HepG2 (cell line): ENCODE data around the gene RNF123. TPM values are rescaled to one million over a fixed set of nuclear protein-coding genes. Genes with fewer than 3 reads are reported as not detected.

ENCODE experiments used
- ATAC-seq: fragments of 200-7000 bp; cut with Tn5 transposase; 3 replicates; pipeline ENCODE4 v1.9.1; 2020; ENCODE audit warnings: mild to moderate bottlenecking, moderate library complexity
- BruUV-seq: library from RNA; stranded (reverse); fragments of 400-500 nt; replicated peaks from 2 replicates; lab custom pipeline; 2021; lab: Mats Ljungman, UMichigan
- CTCF ChIA-PET: fragments of 300-600 bp; formaldehyde crosslinking; extraction: SDS; loops from one replicate; lab custom pipeline; 2021; ENCODE audit warnings: low total read pairs, inconsistent platforms, low intra/inter-chr PET ratio; lab: Yijun Ruan, JAX
- POLR2A ChIA-PET: fragments of 350-600 bp; sonication (Branson Sonifier 250); formaldehyde crosslinking; loops from one replicate; lab custom pipeline; 2020; ENCODE audit warnings: antibody characterized with exemption, inconsistent platforms; lab: Yijun Ruan, JAX
- DNase-seq: peaks from one replicate; pipeline ENCODE4 v3.0.0-alpha.2; 2015; ENCODE audit warnings: low spot score
- FAIRE-seq: peaks from 3 replicates; lab custom pipeline; 2011; peaks lifted over from hg19 to GRCh38; lab: Jason Lieb, UNC
- H2AFZ ChIP-seq: one replicate; pipeline ENCODE4 v1.6.1; 2011; ENCODE audit warnings: low read length, inconsistent platforms
- H3K27ac ChIP-seq: fragments of 300-600 bp; 3 replicates; pipeline ENCODE4 v1.8.0; 2011; ENCODE audit warnings: mixed run types, mild to moderate bottlenecking, mixed read lengths, low read length, inconsistent platforms; ENCODE audit not compliant: insufficient read depth; ENCODE audit errors: extremely low read length
- H3K27me3 ChIP-seq, 2 experiments: fragments of 200-600 bp in 1 of 2; 2 replicates in 1 of 2; 3 replicates in 1 of 2; pipeline versions ENCODE4 v1.6.0 to v1.8.0; 2011; ENCODE audit warnings: low read length in 2 of 2, mild to moderate bottlenecking in 2 of 2, moderate library complexity in 2 of 2, inconsistent platforms in 1 of 2; ENCODE audit not compliant: insufficient read depth in 2 of 2, control insufficient read depth in 1 of 2
- H3K36me3 ChIP-seq, 2 experiments: fragments of 200-600 bp in 1 of 2; replicated peaks in 1 of 2; 2 replicates in 1 of 2; 3 replicates in 1 of 2; pipeline versions ENCODE4 v1.5.1 to v1.8.0; 2011; ENCODE audit warnings: low read length in 2 of 2, inconsistent platforms in 1 of 2; ENCODE audit not compliant: insufficient read depth in 2 of 2, control insufficient read depth in 1 of 2
- H3K4me1 ChIP-seq: 2 replicates; pipeline ENCODE4 v1.5.1; 2012; ENCODE audit warnings: low read length, inconsistent platforms; ENCODE audit not compliant: insufficient read depth
- H3K4me2 ChIP-seq: 2 replicates; pipeline ENCODE4 v1.6.0; 2011; ENCODE audit warnings: low read depth, low read length, inconsistent platforms
- H3K4me3 ChIP-seq, 3 experiments: fragments of 200-600 bp in 1 of 3; sonication (generic), shearing (Covaris generic) in 1 of 3; replicated peaks in 1 of 3; 2 replicates each; pipeline ENCODE4 v1.5.1; 2011 to 2016; ENCODE audit warnings: low read length in 3 of 3, inconsistent platforms in 2 of 3, low read depth in 2 of 3, mild to moderate bottlenecking in 2 of 3, control low read depth in 1 of 3, mixed read lengths in 1 of 3; ENCODE audit not compliant: insufficient read depth in 1 of 3
- H3K79me2 ChIP-seq: one replicate; pipeline ENCODE4 v1.6.1; 2011; ENCODE audit warnings: low read length, inconsistent platforms; ENCODE audit not compliant: insufficient read depth
- H3K9ac ChIP-seq: 2 replicates; pipeline ENCODE4 v1.6.0; 2011; ENCODE audit warnings: mild to moderate bottlenecking, low read depth, low read length, inconsistent platforms; ENCODE audit not compliant: insufficient read depth
- H3K9me3 ChIP-seq: 2 replicates; pipeline ENCODE4 v1.5.1; 2012; ENCODE audit warnings: mild to moderate bottlenecking, low read length
- H4K20me1 ChIP-seq: 2 replicates; pipeline ENCODE4 v1.6.0; 2011; ENCODE audit warnings: inconsistent platforms, mild to moderate bottlenecking, low read length, moderate library complexity; ENCODE audit not compliant: insufficient read depth
- ARID4A ChIP-seq: sonication (generic); formaldehyde crosslinking; IDR thresholded peaks from 2 replicates; pipeline ENCODE4 v1.5.0; 2020; ENCODE audit warnings: mild to moderate bottlenecking, missing genetic modification reagents, borderline replicate concordance
- FOXC1 ChIP-seq: sonication (generic); formaldehyde crosslinking; IDR thresholded peaks from 2 replicates; pipeline ENCODE4 v1.8.0; 2022; ENCODE audit warnings: mild to moderate bottlenecking, missing genetic modification reagents, borderline replicate concordance
- GFI1 ChIP-seq: sonication (generic); formaldehyde crosslinking; IDR thresholded peaks from 2 replicates; pipeline ENCODE4 v1.5.0; 2020; ENCODE audit warnings: missing genetic modification reagents, mild to moderate bottlenecking, borderline replicate concordance
- GZF1 ChIP-seq: sonication (generic); formaldehyde crosslinking; IDR thresholded peaks from 2 replicates; pipeline ENCODE4 v1.5.1; 2020; ENCODE audit warnings: mild to moderate bottlenecking, missing genetic modification reagents
- KDM4B ChIP-seq: sonication (generic); formaldehyde crosslinking; IDR thresholded peaks from 2 replicates; pipeline ENCODE4 v1.4.0; 2020; ENCODE audit warnings: missing genetic modification reagents
- KMT2A ChIP-seq: sonication (generic); formaldehyde crosslinking; IDR thresholded peaks from 2 replicates; pipeline ENCODE4 v1.4.0; 2020; ENCODE audit warnings: missing genetic modification reagents
- PBX3 ChIP-seq: sonication (generic); formaldehyde crosslinking; IDR thresholded peaks from 2 replicates; pipeline ENCODE4 v1.8.1; 2023; ENCODE audit warnings: missing genetic modification reagents, inconsistent platforms, borderline replicate concordance
- SATB2 ChIP-seq: sonication (generic); formaldehyde crosslinking; IDR thresholded peaks from 2 replicates; pipeline ENCODE4 v1.5.0; 2020; ENCODE audit warnings: missing genetic modification reagents
- THAP11 ChIP-seq: IDR thresholded peaks from 2 replicates; pipeline ENCODE4 v1.6.1; 2016; ENCODE audit warnings: missing biosample characterization, missing genetic modification reagents
- YEATS4 ChIP-seq: sonication (generic); formaldehyde crosslinking; IDR thresholded peaks from 2 replicates; pipeline ENCODE4 v1.4.0; 2020; ENCODE audit warnings: missing genetic modification reagents, borderline replicate concordance
- ZFP41 ChIP-seq: sonication (generic); formaldehyde crosslinking; IDR thresholded peaks from 2 replicates; pipeline ENCODE4 v1.4.0; 2020; ENCODE audit warnings: mild to moderate bottlenecking, missing genetic modification reagents, borderline replicate concordance
- ZMYM3 ChIP-seq: sonication (generic); formaldehyde crosslinking; IDR thresholded peaks from 2 replicates; pipeline ENCODE4 v1.5.1; 2020; ENCODE audit warnings: mild to moderate bottlenecking, missing genetic modification reagents
- ZNF546 ChIP-seq: sonication (generic); formaldehyde crosslinking; conservative IDR thresholded peaks from 2 replicates; pipeline ENCODE4 v1.8.1; 2023; ENCODE audit warnings: mild to moderate bottlenecking, missing genetic modification reagents
- ZNF547 ChIP-seq: sonication (generic); formaldehyde crosslinking; IDR thresholded peaks from 2 replicates; pipeline ENCODE4 v1.5.1; 2020; ENCODE audit warnings: mild to moderate bottlenecking, missing genetic modification reagents
- ZNF775 ChIP-seq: sonication (generic); formaldehyde crosslinking; IDR thresholded peaks from 2 replicates; pipeline ENCODE4 v1.4.0; 2020; ENCODE audit warnings: missing genetic modification reagents, mild to moderate bottlenecking, moderate library complexity, borderline replicate concordance
- WGBS: methylation state at CpG from one replicate; pipeline ENCODE4 v1.1.6; 2017; ENCODE audit warnings: low lambda C conversion rate; 5-methylcytosine and 5-hydroxymethylcytosine counted together
- in situ Hi-C: cut with HindIII; loops from 2 replicates; pipeline ENCODE4 v1.10.0; 2017; ENCODE audit warnings: low pct_unique_long_range_greater_than_20kb; ENCODE audit not compliant: extremely low pct_ligation_motif_present
- intact Hi-C: fragments of 100-400 bp; cut with micrococcal nuclease; formaldehyde crosslinking; loops from one replicate; pipeline ENCODE4 v1.10.0; 2022; ENCODE audit not compliant: unreplicated experiment
- polyA plus RNA-seq, 8 experiments: library from polyadenylated mRNA; depleted of rRNA in 3 of 8; stranded (reverse) in 7 of 8; unstranded in 1 of 8; fragments of >200 nt; fragmentation: Illumina TruSeq in 4 of 8; extraction: Trizol in 4 of 8; gene quantifications; 2 replicates each; pipeline versions ENCODE4 v1.2.1 to v1.2.3, GENCODE V29; 2011 to 2016; ENCODE audit warnings: low read depth in 4 of 8, missing spikeins in 1 of 8, mixed read lengths in 1 of 8; ENCODE audit not compliant: insufficient read depth in 1 of 8
- total RNA-seq, 5 experiments: library from RNA; depleted of rRNA; stranded (reverse); fragments of >200 nt; fragmentation: Illumina TruSeq; extraction: Trizol; gene quantifications; 2 replicates each; pipeline ENCODE4 v1.2.3, GENCODE V29; 2016; ENCODE audit warnings: low read depth in 1 of 5

RNF123 gene
- total and polyA plus RNA-seq, 2 of the 13 experiments (the other 11 are each of a cell fraction or from before 2014, with no cell fraction given): 29.9 to 82.2 TPM

- no peak for TF ChIP-seq FOXC1 (CRISPR knock-in tag)
- no peak for TF ChIP-seq ARID4A
- no peak for TF ChIP-seq PBX3 (CRISPR knock-in tag)
- no peak for TF ChIP-seq YEATS4 (CRISPR knock-in tag)
- no peak for TF ChIP-seq ZNF547
- no peak for TF ChIP-seq ZMYM3
- no peak for TF ChIP-seq KMT2A (CRISPR knock-in tag)
- TF ChIP-seq GZF1 (CRISPR knock-in tag): no peak
- TF ChIP-seq THAP11 (CRISPR knock-in tag): no peak
Observed at GRCh38 chr3:49644684-49645083, 44.7 kb upstream of the RNF123 start (continued).

- no peaks in the 10 kb centered on the region for H3K79me2 ChIP-seq
- H3K27ac ChIP-seq: no peak overlapping the region
- in situ Hi-C loops: no loop called here
- no peak overlapping the region for H3K4me2 ChIP-seq
- intact Hi-C loops: no loop called here
- DNase-seq: no peak
- H2AFZ ChIP-seq: no peak overlapping the region
- H4K20me1 ChIP-seq: no peaks in the 10 kb centered on the region
- BruUV-seq: no TSS peak
- no peaks in the 10 kb centered on the region for H3K9me3 ChIP-seq
- no peak overlapping the region for H3K9ac ChIP-seq
- ChIA-PET POLR2A (no interaction called here), CTCF (no interaction called here)
- peaks cover 33% of the 10 kb centered on the region for H3K4me1 ChIP-seq
- TF ChIP-seq SATB2 (CRISPR knock-in tag): no peak
- no peak for TF ChIP-seq ZNF546
- no peak for TF ChIP-seq ZFP41 (CRISPR knock-in tag)
- no peak for TF ChIP-seq KDM4B (CRISPR knock-in tag)
- no peak for TF ChIP-seq ZNF775 (CRISPR knock-in tag)
- no peak for TF ChIP-seq GFI1 (CRISPR knock-in tag)
- WGBS: 71% methylated on average over 3 of the region's 3 CpGs
- no peak overlapping the region for H3K4me3 ChIP-seq
- no peak for ATAC-seq
- H3K27me3 ChIP-seq: no peaks in the 10 kb centered on the region
- no peaks in the 10 kb centered on the region; a peak in 2 of 5 replicates for H3K36me3 ChIP-seq
- FAIRE-seq: no peak
Observed at GRCh38 chr3:49646236-49646635, 43.1 kb upstream of the RNF123 start.
